DOHH2 (cell line): ENCODE data around the gene DCLK1.

Experiments used
- H3F3A ChIP-seq: fragments of 200-600 bp; sonication (generic), shearing (Covaris generic); 2 replicates; pipeline ENCODE4 v1.6.0; 2016; ENCODE audit warnings: antibody characterized with exemption, mild to moderate bottlenecking; ENCODE audit not compliant: control insufficient read depth, insufficient read depth
- H3K27ac ChIP-seq: fragments of 200-600 bp; sonication (generic); 2 replicates; pipeline ENCODE4 v1.5.1; 2014; ENCODE audit warnings: low read depth, mild to moderate bottlenecking, low read length, moderate library complexity
- H3K27me3 ChIP-seq: fragments of 200-600 bp; sonication (generic); 2 replicates; pipeline ENCODE4 v1.6.1; 2014; ENCODE audit warnings: mild to moderate bottlenecking, low read length, mixed read lengths; ENCODE audit not compliant: control insufficient read depth
- H3K36me3 ChIP-seq: fragments of 200-600 bp; sonication (generic); 2 replicates; pipeline ENCODE4 v1.6.1; 2014; ENCODE audit warnings: mild to moderate bottlenecking, low read length, moderate library complexity, mixed read lengths; ENCODE audit not compliant: control insufficient read depth
- H3K4me1 ChIP-seq: fragments of 200-600 bp; sonication (generic); 2 replicates; pipeline ENCODE4 v1.6.1; 2014; ENCODE audit warnings: mild to moderate bottlenecking, low read length, mixed read lengths; ENCODE audit not compliant: control insufficient read depth
- H3K4me2 ChIP-seq: fragments of 200-600 bp; sonication (generic); 2 replicates; pipeline ENCODE4 v1.6.0; 2014; ENCODE audit warnings: mild to moderate bottlenecking, low read length, moderate library complexity
- H3K4me3 ChIP-seq: fragments of 200-600 bp; sonication (generic); 2 replicates; pipeline ENCODE4 v1.5.1; 2014; ENCODE audit warnings: mild to moderate bottlenecking, low read length, mixed read lengths
- H3K79me2 ChIP-seq: fragments of 200-600 bp; sonication (generic); 2 replicates; pipeline ENCODE4 v1.6.1; 2014; ENCODE audit warnings: mild to moderate bottlenecking, low read length, mixed read lengths; ENCODE audit not compliant: control insufficient read depth
- H3K9me2 ChIP-seq: fragments of 200-600 bp; sonication (generic); replicated peaks from 2 replicates; pipeline ENCODE4 v1.6.1; 2014; ENCODE audit warnings: mild to moderate bottlenecking, low read length, mixed read lengths; ENCODE audit not compliant: control insufficient read depth
- H3K9me3 ChIP-seq: fragments of 200-600 bp; sonication (generic); 2 replicates; pipeline ENCODE4 v1.6.1; 2014; ENCODE audit warnings: antibody characterized with exemption, low read length, mixed read lengths; ENCODE audit not compliant: control insufficient read depth, insufficient read depth
- H4K20me1 ChIP-seq: fragments of 200-600 bp; sonication (generic); 2 replicates; pipeline ENCODE4 v1.6.0; 2014; ENCODE audit warnings: low read depth, mild to moderate bottlenecking, antibody characterized with exemption, low read length, moderate library complexity; ENCODE audit not compliant: control insufficient read depth, insufficient read depth
- CTCF ChIP-seq: fragments of 200-600 bp; sonication (generic); IDR thresholded peaks from one replicate; pipeline ENCODE4 v1.5.1; 2014; ENCODE audit warnings: antibody characterized with exemption, mild to moderate bottlenecking, low read depth, low read length; ENCODE audit not compliant: poor library complexity, severe bottlenecking
- EZH2phosphoT487 ChIP-seq: fragments of 200-600 bp; sonication (generic); IDR thresholded peaks from 2 replicates; pipeline ENCODE4 v1.6.1; 2017; ENCODE audit warnings: borderline replicate concordance, mild to moderate bottlenecking, antibody characterized with exemption, low read length, moderate library complexity, mixed read lengths

Gene DCLK1

DNA sequence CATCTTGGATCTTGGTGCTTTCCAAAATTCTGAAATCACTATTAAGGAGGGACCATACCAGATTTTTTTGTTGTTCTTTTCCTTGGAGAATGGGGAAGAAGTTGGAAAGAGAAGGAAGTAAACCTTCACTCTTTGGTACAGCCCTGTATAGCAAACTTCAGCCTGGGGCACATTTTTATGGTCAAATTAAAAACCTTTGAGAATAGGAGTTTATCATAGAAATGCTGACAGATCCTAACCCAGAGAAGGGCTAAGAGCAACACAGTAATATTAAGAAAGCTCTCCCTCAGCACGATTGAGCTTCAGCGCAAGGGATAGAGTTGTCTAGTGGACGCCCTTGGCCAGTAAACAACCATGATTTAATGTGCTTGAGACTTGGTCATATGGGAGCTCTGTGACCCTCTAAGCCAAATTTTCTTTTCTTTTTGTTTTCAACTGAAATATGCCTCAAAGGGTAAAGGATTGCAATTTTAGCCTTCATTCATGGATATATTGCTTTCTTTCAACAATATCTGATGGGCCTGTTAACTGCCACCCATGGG lies 360.4 kb downstream of the DCLK1 start:
- Histone ChIP-seq H3K27ac (no peak overlapping the region), H3F3A (no peaks in the 10 kb centered on the region), H3K27me3 (no peaks in the 10 kb centered on the region), H4K20me1 (no peaks in the 10 kb centered on the region), H3K9me2 (no peaks in the 10 kb centered on the region), H3K36me3 (no peaks in the 10 kb centered on the region), H3K4me1 (no peaks in the 10 kb centered on the region), H3K9me3 (no peaks in the 10 kb centered on the region), H3K4me2 (no peak overlapping the region), H3K4me3 (no peak overlapping the region), H3K79me2 (no peaks in the 10 kb centered on the region)
- TF ChIP-seq EZH2phosphoT487 (no peak), CTCF (no peak)

- Histone ChIP-seq H3K79me2 (no peaks in the 10 kb centered on the region), H4K20me1 (no peaks in the 10 kb centered on the region), H3K9me2 (no peaks in the 10 kb centered on the region), H3K4me3 (no peak overlapping the region), H3K27ac (no peak overlapping the region), H3K36me3 (no peaks in the 10 kb centered on the region), H3K4me1 (no peaks in the 10 kb centered on the region), H3K9me3 (no peaks in the 10 kb centered on the region), H3F3A (no peaks in the 10 kb centered on the region), H3K4me2 (no peak overlapping the region), H3K27me3 (no peaks in the 10 kb centered on the region)
- TF ChIP-seq EZH2phosphoT487, result no peak
- no peak for TF ChIP-seq CTCF
Measured at GRCh38 chr13:35769812-35770211, 361.4 kb downstream of the DCLK1 start.

GRCh38 chr13:35768551-35768950 lies 362.6 kb downstream of the DCLK1 start:
- no peaks in the 10 kb centered on the region for H3K9me2 ChIP-seq
- no peak overlapping the region for H3K4me3 ChIP-seq
- H3K27me3 ChIP-seq, result no peaks in the 10 kb centered on the region
- no peaks in the 10 kb centered on the region for H3K36me3 ChIP-seq
- no peaks in the 10 kb centered on the region for H4K20me1 ChIP-seq
- H3K4me1 ChIP-seq, result no peaks in the 10 kb centered on the region
- H3K27ac ChIP-seq, result no peak overlapping the region
- TF ChIP-seq EZH2phosphoT487 (no peak), CTCF (no peak)
- H3K79me2 ChIP-seq, result no peaks in the 10 kb centered on the region
- H3K4me2 ChIP-seq, result no peak overlapping the region
- no peaks in the 10 kb centered on the region for H3K9me3 ChIP-seq
- no peaks in the 10 kb centered on the region for H3F3A ChIP-seq
